ENCODE data around the gene CHST9. TPM values are rescaled to one million over a fixed set of nuclear protein-coding genes. Genes with fewer than 3 reads are reported as not detected.

The CHST9 gene
- total and polyA plus RNA-seq, 10 of the 15 experiments (the other 5 are each of a cell fraction or from before 2014, with no cell fraction given): 0.34 TPM; not detected in 9

GRCh38 chr18:27124196-27124595, 60.9 kb downstream of the CHST9 start (continued):
- TF ChIP-seq PAX8 (IDR thresholded peaks at IDR 0.05): no peak
- TF ChIP-seq LARP7 (IDR thresholded peaks at IDR 0.05): no peak
- TF ChIP-seq ZZZ3 (IDR thresholded peaks at IDR 0.05; ENCODE audit: control insufficient read depth, insufficient read length, low read depth): no peak
- no peak for TF ChIP-seq MLLT1 (IDR thresholded peaks at IDR 0.05)
- TF ChIP-seq BACH1 (IDR thresholded peaks at IDR 0.05; ENCODE audit: borderline replicate concordance): no peak
- TF ChIP-seq POLR2AphosphoS5 (IDR thresholded peaks at IDR 0.05; ENCODE audit: low read length): no peak

- BruUV-seq (replicated peaks): no TSS peak
- SMC1A ChIA-PET (ENCODE audit: uncharacterized antibody, unreplicated experiment): interaction anchor here (0.9 to 1.2 kb wide), 2 partner anchors 16 to 17 kb away, joined by 3 to 4 read pairs; no protein-coding TSS in a partner anchor
- WGBS (ENCODE audit: insufficient coverage, insufficient replicate concordance, low lambda C conversion rate, missing lambda C conversion rate): 0% methylated on average over 1 of the region's 1 CpG
- no peaks in the 10 kb centered on the region for H4K20me1 ChIP-seq (ENCODE audit: control insufficient read depth, insufficient read depth)
- no peak overlapping the region for H3K4me3 ChIP-seq
- no peaks in the 10 kb centered on the region for H3K9me3 ChIP-seq (replicated peaks; ENCODE audit: control insufficient read depth, insufficient read depth, low read length)
- H3K27ac ChIP-seq (ENCODE audit: control insufficient read depth, insufficient read depth): no peak overlapping the region
- ATAC-seq (no peak), DNase-seq (ENCODE audit: low read depth, low spot score) (no peak), FAIRE-seq (no peak)
- H3K79me2 ChIP-seq (ENCODE audit: control insufficient read depth, insufficient read depth, low read length): no peaks in the 10 kb centered on the region
- POLR2A ChIA-PET: no interaction called here
- no peak for TF ChIP-seq SIX5 (IDR thresholded peaks at IDR 0.05; ENCODE audit: low read depth, low read length, severe bottlenecking)
- H3K36me3 ChIP-seq (ENCODE audit: control insufficient read depth in 2 of 2, insufficient read depth in 2 of 2, low read length in 1 of 2): no peaks in the 10 kb centered on the region
- H3K9ac ChIP-seq (ENCODE audit: control insufficient read depth, insufficient read depth, low read length): no peak overlapping the region
- RAD21 ChIA-PET (ENCODE audit: unreplicated experiment): no interaction called here
- CTCF ChIA-PET: no interaction called here
- no peak overlapping the region for H3K4me2 ChIP-seq (ENCODE audit: control insufficient read depth, insufficient read depth)
- in situ Hi-C loops (cut with MboI) (no loop called here), intact Hi-C loops (cut with micrococcal nuclease; ENCODE audit: unreplicated experiment) (no loop called here)
- no peaks in the 10 kb centered on the region for H3K4me1 ChIP-seq (ENCODE audit: control insufficient read depth, insufficient read depth, low read length)
- H3K27me3 ChIP-seq (replicated peaks in 1 of 2; ENCODE audit: control insufficient read depth in 2 of 2, insufficient read depth in 2 of 2, low read length in 1 of 2): no peaks in the 10 kb centered on the region
- no peak overlapping the region for H2AFZ ChIP-seq (ENCODE audit: control insufficient read depth, low read depth, low read length)
Observed at GRCh38 chr18:27121108-27121507, 64.0 kb downstream of the CHST9 start.

All from GM12878 (cell line).